Heart right ventricle (tissue), 16 donors: Measurements from ENCODE around the gene NMNAT1. TPM values are rescaled to one million over a fixed set of nuclear protein-coding genes. Genes with fewer than 3 reads are reported as not detected.

Experiments
- ATAC-seq, 8 donors: fragments of 200-7000 bp; cut with Tn5 transposase; one replicate each; pipeline ENCODE4 v1.9.1; 2020; ENCODE audit warnings: mild to moderate bottlenecking in 8 of 8, moderate library complexity in 8 of 8, moderate number of reproducible peaks in 1 of 8
- DNase-seq, 2 donors: peaks; one replicate each; pipeline ENCODE4 v3.0.0-alpha.2; 2020
- H3K27ac ChIP-seq, 10 donors: fragments of 200-600 bp; sonication (generic) in 2 of 10; one replicate each; pipeline versions ENCODE4 v1.5.0 to v1.8.0; 2020 to 2022; ENCODE audit warnings: mild to moderate bottlenecking in 3 of 10
- H3K27me3 ChIP-seq, 7 donors: fragments of 200-600 bp; one replicate each; pipeline ENCODE4 v1.8.0; 2021 to 2022; ENCODE audit warnings: mild to moderate bottlenecking in 2 of 7
- H3K36me3 ChIP-seq, 9 donors: fragments of 200-600 bp; sonication (generic) in 1 of 9; one replicate each; pipeline versions ENCODE4 v1.5.0 to v1.8.0; 2020 to 2022; ENCODE audit warnings: mild to moderate bottlenecking in 2 of 9
- H3K4me1 ChIP-seq, 9 donors: fragments of 200-600 bp; sonication (generic) in 1 of 9; one replicate each; pipeline versions ENCODE4 v1.5.0 to v1.8.0; 2020 to 2022; ENCODE audit warnings: mild to moderate bottlenecking in 4 of 9
- H3K4me3 ChIP-seq, 10 donors: fragments of 200-600 bp; sonication (generic) in 2 of 10; one replicate each; pipeline versions ENCODE4 v1.5.0 to v1.8.0; 2020 to 2022; ENCODE audit warnings: mild to moderate bottlenecking in 7 of 10, moderate library complexity in 2 of 10
- H3K9me3 ChIP-seq, 11 donors: fragments of 200-600 bp in 10 of 11; sonication (generic) in 2 of 11; one replicate each; pipeline versions ENCODE4 v1.5.0 to v1.8.0; 2013 to 2022; ENCODE audit warnings: mild to moderate bottlenecking in 2 of 11, control low read depth in 1 of 11, moderate library complexity in 1 of 11
- WGBS, 2 donors: extraction: QIAGEN DNeasy Blood & Tissue Kit; methylation state at CpG; one replicate each; pipeline ENCODE4 v1.1.7; 2013; ENCODE audit warnings: inconsistent platforms in 1 of 2; 5-methylcytosine and 5-hydroxymethylcytosine counted together
- intact Hi-C, 10 donors: fragments of 100-400 bp; cut with DNase I; formaldehyde crosslinking; loops; one replicate each; pipeline versions ENCODE4 v1.11.1 to v1.14.2; 2022
- polyA plus RNA-seq, 2 donors: library from polyadenylated mRNA; stranded (reverse); fragments of 200-250 nt; gene quantifications; one replicate each; pipeline ENCODE4 v1.2.3, GENCODE V29; 2013
- total RNA-seq, 10 donors: library from RNA; stranded (reverse); fragmentation: NEBNext Ultra II Directional in 3 of 10; extraction: Animal tissue kit (Norgen Biotek cat#: 25700) in 3 of 10; gene quantifications; one replicate each; pipeline versions ENCODE4 v1.2.1 to v1.2.4, GENCODE V29; 2021 to 2023
- TF ChIP-seq, protein P1 (sequence below), 9 donors: fragments of 200-600 bp; sonication (generic) in 2 of 9; IDR thresholded peaks; one replicate each; pipeline versions ENCODE4 v1.5.0 to v1.8.0; 2021 to 2022; ENCODE audit warnings: antibody characterized with exemption in 9 of 9, mild to moderate bottlenecking in 5 of 9, moderate library complexity in 1 of 9
- donor health status: Arrhythmogenic right ventricular cardiomyopathy.
- donor health status: ischemic (EF 13 %, LVEDD 7.1; RV severe dilation, severe dysfunction).
- donor health status: healthy with polysubstance abuse.
- donor health status: DM: no; HTN: yes; CAD: no.
- donor health status: DM: no; HTN: no; CAD: no.
- donor health status: ischemic (EF 25% LVEDD 6.9; RV normal size, moderate dysfunction).
- donor health status: ischemic (EF 25% LVEDD 5.7; RV mildly dilated, moderate dysfunction).
- donor health status: healthy.
- donor health status: DM: yes; HTN: yes; CAD: no.
- donor health status: Ischemic cardiomyopathy.
- donor health status: ischemic (EF 35%, LVEDD 5.7; RV mildly dilated, moderate dysfunction).
- donor health status: nonischemic (EF 11% LVEDD 7.7; RV severe dilation, severe dysfunction).
- donor health status: DM: yes; HTN: yes; CAD: no.
- donor health status: PGD.
- donor health status: ischemic (EF 29% LVEDD 5.4; RV normal size, mild dysfunction).
- donor health status: nonischemic (EF 23%, LVEDD 6.1; RV moderate dilation, normal function).

NMNAT1 gene
- total and polyA plus RNA-seq, 12 donors = 9.6 to 23.7 (median 20.2) TPM

DNA sequence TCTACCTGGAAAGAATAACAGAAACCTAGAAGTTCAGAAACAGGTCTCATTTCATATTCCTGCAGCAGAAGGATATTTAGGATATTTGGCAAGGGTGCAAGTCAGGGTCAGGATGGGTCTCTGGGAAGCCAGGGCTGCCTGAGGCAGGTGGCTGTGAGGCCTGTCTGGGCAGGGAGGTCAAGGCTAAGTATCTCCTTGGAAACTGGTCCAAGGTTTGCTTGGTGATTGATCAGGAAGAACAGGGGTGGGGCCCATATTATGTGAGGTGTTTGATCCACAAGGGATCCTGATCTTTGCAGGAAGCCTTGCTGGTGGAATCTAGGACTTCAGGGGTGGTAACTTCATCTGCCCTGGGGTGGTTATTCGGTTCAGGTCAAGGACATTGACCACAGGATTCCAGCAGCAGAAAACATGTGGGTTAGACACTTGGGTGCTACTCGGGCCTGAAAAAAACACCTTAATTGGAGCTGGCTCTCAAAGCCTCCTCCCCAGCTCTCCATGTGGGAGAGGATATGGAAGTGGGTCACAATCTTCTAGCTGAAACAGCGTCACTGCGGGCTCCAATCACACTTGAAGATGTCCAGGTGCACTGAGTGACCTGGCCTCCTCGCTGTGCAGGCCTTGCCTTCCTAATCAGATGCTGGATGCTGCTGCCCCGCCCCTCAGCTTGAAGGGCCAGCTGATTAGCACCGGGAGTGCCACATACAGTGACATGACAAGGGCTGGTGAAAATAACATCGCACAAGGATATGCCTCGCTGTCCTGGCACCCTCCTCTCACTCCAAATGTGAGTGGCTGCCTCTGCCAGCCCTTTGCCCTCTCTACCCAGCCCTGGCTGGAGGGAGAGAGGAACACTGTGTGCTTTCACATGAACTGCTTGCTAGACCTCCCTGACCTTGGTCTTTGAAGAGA, 41.9 kb upstream of the NMNAT1 start:
- peak; percentile 59 to 91 (median 80) for ATAC-seq
- H3K27me3 ChIP-seq = no peaks in the 10 kb centered on the region
- intact Hi-C loops = loop anchor here in 1 of 10 donors (1.0 kb wide), 1 partner anchor 9 kb away; the partner anchor contains the start of gene CTNNBIP1
- peak overlapping the region in 7 of 10 donors; percentile 11 to 50 (median 40) for H3K4me3 ChIP-seq
- no peaks in the 10 kb centered on the region for H3K9me3 ChIP-seq
- TF ChIP-seq, protein P1, sequence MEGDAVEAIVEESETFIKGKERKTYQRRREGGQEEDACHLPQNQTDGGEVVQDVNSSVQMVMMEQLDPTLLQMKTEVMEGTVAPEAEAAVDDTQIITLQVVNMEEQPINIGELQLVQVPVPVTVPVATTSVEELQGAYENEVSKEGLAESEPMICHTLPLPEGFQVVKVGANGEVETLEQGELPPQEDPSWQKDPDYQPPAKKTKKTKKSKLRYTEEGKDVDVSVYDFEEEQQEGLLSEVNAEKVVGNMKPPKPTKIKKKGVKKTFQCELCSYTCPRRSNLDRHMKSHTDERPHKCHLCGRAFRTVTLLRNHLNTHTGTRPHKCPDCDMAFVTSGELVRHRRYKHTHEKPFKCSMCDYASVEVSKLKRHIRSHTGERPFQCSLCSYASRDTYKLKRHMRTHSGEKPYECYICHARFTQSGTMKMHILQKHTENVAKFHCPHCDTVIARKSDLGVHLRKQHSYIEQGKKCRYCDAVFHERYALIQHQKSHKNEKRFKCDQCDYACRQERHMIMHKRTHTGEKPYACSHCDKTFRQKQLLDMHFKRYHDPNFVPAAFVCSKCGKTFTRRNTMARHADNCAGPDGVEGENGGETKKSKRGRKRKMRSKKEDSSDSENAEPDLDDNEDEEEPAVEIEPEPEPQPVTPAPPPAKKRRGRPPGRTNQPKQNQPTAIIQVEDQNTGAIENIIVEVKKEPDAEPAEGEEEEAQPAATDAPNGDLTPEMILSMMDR (IDR thresholded peaks at IDR 0.05) = no peak
- H3K36me3 ChIP-seq = peaks cover 0 to 4% (median 0%) of the 10 kb centered on the region in 9 donors
- H3K4me1 ChIP-seq = peaks cover 27 to 75% (median 54%) of the 10 kb centered on the region in 9 donors
- peak; percentile 55 to 70 for DNase-seq
- H3K27ac ChIP-seq = peak overlapping the region; percentile 83 to 95 (median 91)
- 33 to 40% methylated on average over 9 of the region's 9 CpGs for WGBS, 2 donors

DNA sequence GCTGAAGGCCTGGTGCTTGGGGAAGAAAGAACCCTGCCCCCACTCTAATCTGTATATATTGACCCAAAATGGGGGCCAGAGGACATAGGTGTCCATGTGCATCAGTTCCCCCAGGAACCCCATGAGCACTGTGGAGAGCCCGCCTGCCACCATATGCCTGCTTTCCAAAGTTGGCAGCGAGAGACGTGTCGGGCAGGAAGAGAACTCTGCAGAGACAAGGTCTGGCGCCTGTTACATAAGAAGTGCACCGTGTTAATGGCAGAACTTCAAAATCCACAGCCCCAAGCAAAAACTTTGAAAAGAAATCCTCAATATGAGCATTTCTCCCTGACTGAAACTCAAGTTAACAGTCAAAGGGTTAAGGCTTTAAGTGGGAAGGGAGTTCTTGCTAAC, 41.2 kb upstream of the NMNAT1 start:
- DNase-seq (no peak), ATAC-seq (peak in 4 of 8 donors; percentile 16 to 31 (median 22))
- WGBS, 2 donors = 26 to 43% methylated on average over 6 of the region's 6 CpGs
- H3K36me3 ChIP-seq = peaks cover 0 to 4% (median 0%) of the 10 kb centered on the region in 9 donors
- H3K4me3 ChIP-seq = peak overlapping the region in 1 of 10 donors; percentile 50
- H3K27ac ChIP-seq = peak overlapping the region; percentile 83 to 95 (median 91)
- TF ChIP-seq, protein P1 (IDR thresholded peaks at IDR 0.05) = no peak
- intact Hi-C loops = no loop called here
- H3K27me3 ChIP-seq = no peaks in the 10 kb centered on the region
- H3K9me3 ChIP-seq = no peaks in the 10 kb centered on the region
- H3K4me1 ChIP-seq = peaks cover 27 to 80% (median 54%) of the 10 kb centered on the region in 9 donors

DNA sequence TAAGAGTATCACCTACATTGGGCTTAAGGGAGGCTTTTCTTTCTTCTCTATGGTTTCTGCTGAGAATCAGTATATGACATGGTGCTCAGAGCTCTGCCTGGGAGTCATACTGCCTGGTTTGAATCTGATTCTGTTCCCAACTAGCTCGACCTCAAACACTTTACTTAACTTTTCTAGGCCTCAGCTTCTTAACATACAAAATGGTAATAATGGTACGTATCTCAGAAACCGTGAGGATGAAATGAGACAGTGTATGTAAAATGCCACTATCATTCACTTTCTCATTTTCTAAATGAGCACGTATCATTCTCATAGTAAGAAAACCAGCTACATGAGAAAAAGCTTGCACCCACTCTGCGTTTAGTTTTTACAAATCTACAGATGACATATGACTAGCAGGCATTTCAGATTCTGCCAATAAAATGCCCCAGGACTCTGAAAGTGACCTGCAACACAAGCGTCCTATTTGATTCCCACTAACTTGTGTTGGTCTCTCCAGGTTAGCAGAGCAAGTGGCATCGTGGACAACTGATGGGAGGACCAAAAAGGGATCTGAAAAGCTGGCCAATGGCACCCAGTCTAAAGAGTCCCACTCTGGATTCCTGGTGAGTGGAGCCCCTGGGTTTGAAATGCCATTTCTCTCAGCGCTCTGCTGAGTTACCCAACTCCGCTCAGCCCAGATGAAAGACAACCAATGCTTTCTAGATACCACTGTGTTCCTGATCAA, 39.3 kb upstream of the NMNAT1 start:
- Histone ChIP-seq H3K4me1 (peaks cover 28 to 92% (median 64%) of the 10 kb centered on the region in 9 donors), H3K4me3 (no peak overlapping the region), H3K27ac (peak overlapping the region in 9 of 10 donors; percentile 8 to 95 (median 91)), H3K27me3 (no peaks in the 10 kb centered on the region), H3K36me3 (peaks cover 0 to 4% (median 0%) of the 10 kb centered on the region in 9 donors), H3K9me3 (no peaks in the 10 kb centered on the region)
- 82 to 86% methylated on average over 9 of the region's 9 CpGs for WGBS, 2 donors
- ATAC-seq (no peak), DNase-seq (no peak)
- intact Hi-C loops = no loop called here
- TF ChIP-seq, protein P1 (IDR thresholded peaks at IDR 0.05) = no peak

DNA sequence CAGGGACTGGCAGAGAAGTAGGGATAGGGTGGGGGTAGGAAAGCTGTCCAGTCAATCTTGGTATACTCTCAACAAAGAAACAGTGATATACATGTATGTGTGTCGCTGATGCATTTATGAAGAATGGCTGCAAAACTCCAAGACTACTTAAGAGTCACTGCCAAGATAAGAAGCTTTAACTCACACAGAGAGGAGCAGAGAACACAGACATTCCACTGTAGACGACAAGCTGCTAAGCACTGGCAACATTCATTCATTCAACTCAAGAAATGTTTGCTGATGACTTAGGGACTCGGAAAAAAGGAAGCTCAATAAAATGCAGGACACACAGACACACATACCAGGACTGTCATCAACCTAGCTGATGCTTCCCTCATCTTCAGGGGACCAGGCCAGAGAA, 38.7 kb upstream of the NMNAT1 start:
- Histone ChIP-seq H3K4me3 (no peak overlapping the region), H3K36me3 (peaks cover 0 to 4% (median 0%) of the 10 kb centered on the region in 9 donors), H3K27me3 (no peaks in the 10 kb centered on the region), H3K4me1 (peaks cover 29 to 98% (median 69%) of the 10 kb centered on the region in 9 donors), H3K9me3 (no peaks in the 10 kb centered on the region), H3K27ac (peak overlapping the region in 7 of 10 donors; percentile 11 to 95 (median 91))
- ATAC-seq (no peak), DNase-seq (no peak)
- TF ChIP-seq, protein P1 (IDR thresholded peaks at IDR 0.05) = no peak
- 58 to 59% methylated on average over 3 of the region's 3 CpGs for WGBS, 2 donors
- intact Hi-C loops = no loop called here
